ENCODE results near the gene GOLIM4.

DNA sequence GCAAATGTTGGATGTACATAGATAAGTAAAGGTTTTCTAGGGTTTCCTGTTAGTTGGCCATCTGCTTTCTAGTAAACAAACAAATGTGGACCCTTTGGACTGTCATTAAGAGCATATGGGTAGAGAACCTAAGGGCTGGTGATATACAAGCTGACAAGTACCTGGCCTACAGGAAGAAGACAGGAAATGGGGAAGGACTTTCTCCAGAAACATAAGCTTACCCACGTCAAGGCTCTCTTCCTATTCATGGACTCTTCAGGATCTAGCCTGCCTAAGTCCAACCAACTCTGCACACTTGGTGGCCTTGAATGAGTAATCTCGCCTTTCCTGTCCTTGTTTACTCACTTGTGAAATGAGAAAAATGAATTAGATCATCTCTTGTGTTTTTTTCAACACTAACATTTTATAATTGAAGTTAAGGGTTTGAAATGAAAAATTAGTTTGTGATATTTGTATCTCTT, 22.2 kb upstream of the GOLIM4 start:
- TF ChIP-seq, protein P1, sequence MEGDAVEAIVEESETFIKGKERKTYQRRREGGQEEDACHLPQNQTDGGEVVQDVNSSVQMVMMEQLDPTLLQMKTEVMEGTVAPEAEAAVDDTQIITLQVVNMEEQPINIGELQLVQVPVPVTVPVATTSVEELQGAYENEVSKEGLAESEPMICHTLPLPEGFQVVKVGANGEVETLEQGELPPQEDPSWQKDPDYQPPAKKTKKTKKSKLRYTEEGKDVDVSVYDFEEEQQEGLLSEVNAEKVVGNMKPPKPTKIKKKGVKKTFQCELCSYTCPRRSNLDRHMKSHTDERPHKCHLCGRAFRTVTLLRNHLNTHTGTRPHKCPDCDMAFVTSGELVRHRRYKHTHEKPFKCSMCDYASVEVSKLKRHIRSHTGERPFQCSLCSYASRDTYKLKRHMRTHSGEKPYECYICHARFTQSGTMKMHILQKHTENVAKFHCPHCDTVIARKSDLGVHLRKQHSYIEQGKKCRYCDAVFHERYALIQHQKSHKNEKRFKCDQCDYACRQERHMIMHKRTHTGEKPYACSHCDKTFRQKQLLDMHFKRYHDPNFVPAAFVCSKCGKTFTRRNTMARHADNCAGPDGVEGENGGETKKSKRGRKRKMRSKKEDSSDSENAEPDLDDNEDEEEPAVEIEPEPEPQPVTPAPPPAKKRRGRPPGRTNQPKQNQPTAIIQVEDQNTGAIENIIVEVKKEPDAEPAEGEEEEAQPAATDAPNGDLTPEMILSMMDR (conservative IDR thresholded peaks at IDR 0.05 in 1 of 2, IDR thresholded peaks at IDR 0.05 in 1 of 2; ENCODE audit: extremely low read depth in 1 of 2, insufficient read depth in 1 of 2, low read depth in 1 of 2, low read length in 2 of 2) = no peak
- no peak for TF ChIP-seq EZH2 (IDR thresholded peaks at IDR 0.05; ENCODE audit: borderline replicate concordance, low read length)
